K562 (cell line): ENCODE results near the gene ACAT2. TPM values are rescaled to one million over a fixed set of nuclear protein-coding genes. Genes with fewer than 3 reads are reported as not detected.

Source experiments
- ATAC-seq: fragments of 200-7000 bp; cut with Tn5 transposase; 3 replicates; pipeline ENCODE4 v1.9.1; 2020; ENCODE audit warnings: moderate library complexity
- BruUV-seq: library from RNA; stranded (reverse); fragments of 400-500 nt; replicated peaks from 2 replicates; lab custom pipeline; 2021; lab: Mats Ljungman, UMichigan
- CTCF ChIA-PET: fragments of 300-600 bp; formaldehyde crosslinking; extraction: SDS; loops from one replicate; lab custom pipeline; 2021; ENCODE audit warnings: low intra/inter-chr PET ratio; lab: Yijun Ruan, JAX
- POLR2A ChIA-PET: fragments of 300-600, 350-650 bp; sonication (Branson Sonifier 250); formaldehyde crosslinking; extraction: SDS; loops from one replicate; lab custom pipeline; 2021; ENCODE audit warnings: antibody characterized with exemption, inconsistent platforms; lab: Yijun Ruan, JAX
- DNase-seq, 4 experiments: peaks; one replicate each; pipeline versions ENCODE4 v3.0.0 to v3.0.0-alpha.2; 2011 to 2018; ENCODE audit warnings: low spot score in 3 of 4, mixed read lengths in 3 of 4; ENCODE audit errors: extremely low read depth in 1 of 4
- FAIRE-seq: peaks from 2 replicates; lab custom pipeline; 2011; peaks lifted over from hg19 to GRCh38; lab: Jason Lieb, UNC
- H2AFZ ChIP-seq: 2 replicates; pipeline ENCODE4 v1.6.0; 2011; ENCODE audit warnings: low read depth, low read length, control low read depth, inconsistent platforms
- H3K27ac ChIP-seq: fragments of 200-600 bp; 3 replicates; pipeline ENCODE4 v1.8.0; 2011; ENCODE audit warnings: low read depth, mild to moderate bottlenecking, control low read depth, inconsistent platforms, low read length, moderate library complexity, mixed read lengths; ENCODE audit errors: extremely low read depth
- H3K27me3 ChIP-seq, 2 experiments: fragments of 300-600 bp in 1 of 2; 2 replicates in 1 of 2; 3 replicates in 1 of 2; pipeline versions ENCODE4 v1.6.0 to v1.8.0; 2011; ENCODE audit warnings: inconsistent platforms in 2 of 2, low read length in 2 of 2, mild to moderate bottlenecking in 1 of 2, mixed read lengths in 1 of 2, moderate library complexity in 1 of 2; ENCODE audit not compliant: control insufficient read depth in 2 of 2, insufficient read depth in 2 of 2
- H3K36me3 ChIP-seq: fragments of 300-600 bp; 3 replicates; pipeline ENCODE4 v1.8.0; 2011; ENCODE audit warnings: mild to moderate bottlenecking, low read length, inconsistent platforms; ENCODE audit not compliant: control insufficient read depth, insufficient read depth
- H3K4me1 ChIP-seq, 2 experiments: fragments of 200-600 bp in 1 of 2; replicated peaks in 1 of 2; 2 replicates in 1 of 2; 3 replicates in 1 of 2; pipeline versions ENCODE4 v1.5.1 to v1.8.0; 2011; ENCODE audit warnings: inconsistent platforms in 2 of 2, low read length in 2 of 2, mild to moderate bottlenecking in 1 of 2, mixed read lengths in 1 of 2, moderate library complexity in 1 of 2; ENCODE audit not compliant: control insufficient read depth in 2 of 2, insufficient read depth in 2 of 2
- H3K4me2 ChIP-seq: 2 replicates; pipeline ENCODE4 v1.6.1; 2011; ENCODE audit warnings: low read length, control low read depth, inconsistent platforms, mixed read lengths; ENCODE audit not compliant: insufficient read depth
- H3K4me3 ChIP-seq: fragments of 200-600 bp; sonication (generic), shearing (Covaris generic); 2 replicates; pipeline ENCODE4 v1.5.1; 2016; ENCODE audit warnings: control low read depth, inconsistent platforms
- H3K79me2 ChIP-seq: fragments of 200-600 bp; 3 replicates; pipeline ENCODE4 v1.8.0; 2011; ENCODE audit warnings: low read length, inconsistent platforms; ENCODE audit not compliant: control insufficient read depth, insufficient read depth
- H3K9ac ChIP-seq, 2 experiments: 2 replicates each; pipeline versions ENCODE4 v1.6.0 to v1.6.1; 2011; ENCODE audit warnings: low read depth in 2 of 2, low read length in 2 of 2, control low read depth in 1 of 2, inconsistent platforms in 1 of 2, mild to moderate bottlenecking in 1 of 2, mixed read lengths in 1 of 2; ENCODE audit not compliant: insufficient read depth in 1 of 2
- H3K9me1 ChIP-seq: one replicate; pipeline ENCODE4 v1.6.0; 2011; ENCODE audit warnings: inconsistent platforms, mild to moderate bottlenecking, low read length, moderate library complexity; ENCODE audit not compliant: control insufficient read depth, insufficient read depth
- H3K9me3 ChIP-seq: replicated peaks from 2 replicates; pipeline ENCODE4 v1.5.1; 2011; ENCODE audit warnings: low read depth, low read length, inconsistent platforms; ENCODE audit not compliant: control insufficient read depth, insufficient read depth
- H4K20me1 ChIP-seq: replicated peaks from 2 replicates; pipeline ENCODE4 v1.6.1; 2011; ENCODE audit warnings: low read length, inconsistent platforms, mixed read lengths; ENCODE audit not compliant: control insufficient read depth, insufficient read depth
- AFF4 ChIP-seq: sonication (generic); formaldehyde crosslinking; IDR thresholded peaks from 2 replicates; pipeline ENCODE4 v1.8.0; 2023; ENCODE audit warnings: mild to moderate bottlenecking, missing genetic modification reagents
- CAMTA2 ChIP-seq: fragments of 250-450 bp; sonication (Bioruptor Pico); conservative IDR thresholded peaks from 2 replicates; pipeline ENCODE4 v1.5.1; 2022
- COPS2 ChIP-seq: fragments of 450-650 bp; conservative IDR thresholded peaks from 2 replicates; pipeline ENCODE4 v1.6.1; 2016; ENCODE audit warnings: mild to moderate bottlenecking, moderate library complexity
- HNRNPLL ChIP-seq: fragments of 200-400 bp; formaldehyde crosslinking; IDR thresholded peaks from 2 replicates; pipeline ENCODE4 v1.6.1; 2017; ENCODE audit warnings: low read length, low read depth, mild to moderate bottlenecking; ENCODE audit not compliant: poor library complexity, severe bottlenecking
- TCF3 ChIP-seq: sonication (generic); formaldehyde crosslinking; IDR thresholded peaks from 2 replicates; pipeline ENCODE4 v1.4.0; 2020; ENCODE audit warnings: mild to moderate bottlenecking, missing genetic modification reagents
- ZC3H11A ChIP-seq: IDR thresholded peaks from 2 replicates; pipeline ENCODE4 v1.6.1; 2012; ENCODE audit warnings: low read depth, low read length, improper control_type of control experiment
- ZNF347 ChIP-seq: fragments of 450-650 bp; formaldehyde crosslinking; IDR thresholded peaks from 2 replicates; pipeline ENCODE4 v1.4.0; 2020; ENCODE audit warnings: low read depth, mild to moderate bottlenecking, moderate library complexity
- ZNF668 ChIP-seq: fragments of 250-450 bp; sonication (Bioruptor Pico); IDR thresholded peaks from 2 replicates; pipeline ENCODE4 v1.8.0; 2022; ENCODE audit warnings: mild to moderate bottlenecking, inconsistent platforms
- WGBS: fragments of 100-300 bp; shearing (Covaris generic); methylation state at CpG from one replicate; pipeline ENCODE4 v1.1.6; 2016; ENCODE audit warnings: low coverage, mixed read lengths; ENCODE audit not compliant: insufficient coverage; ENCODE audit errors: missing lambda C conversion rate; 5-methylcytosine and 5-hydroxymethylcytosine counted together
- in situ Hi-C: fragments of 300-500 bp; cut with MboI; formaldehyde crosslinking; loops from 4 replicates; pipeline ENCODE4 v1.15.0; 2018; ENCODE audit warnings: inconsistent platforms, mixed read lengths
- intact Hi-C: fragments of 100-400 bp; cut with micrococcal nuclease; formaldehyde crosslinking; loops from 2 replicates; pipeline ENCODE4 v1.14.2; 2022
- polyA plus RNA-seq, 8 experiments: library from polyadenylated mRNA; depleted of rRNA in 4 of 8; stranded (reverse) in 5 of 8; unstranded in 3 of 8; fragments of >200 nt; fragmentation: Nextera tagmentation in 2 of 8; fragmentation: Illumina TruSeq in 1 of 8; extraction: Ambion mirVana in 2 of 8; extraction: Trizol in 1 of 8; gene quantifications; 2 replicates each; pipeline versions ENCODE4 v1.2.1 to v1.2.3, GENCODE V29; 2011 to 2014; ENCODE audit warnings: inconsistent platforms in 1 of 8, missing spikeins in 1 of 8
- total RNA-seq, 7 experiments: library from RNA; depleted of rRNA in 6 of 7; stranded (reverse); fragments of >200 nt in 6 of 7; fragmentation: Illumina TruSeq in 2 of 7; extraction: Trizol in 2 of 7; gene quantifications; 2 replicates each; pipeline versions ENCODE4 v1.2.1 to v1.2.3, GENCODE V29; 2011 to 2021; ENCODE audit warnings: low replicate concordance in 1 of 7
- TF ChIP-seq, protein P1 (sequence below): fragments of 250-450 bp; sonication (Bioruptor Pico); IDR thresholded peaks from 2 replicates; pipeline ENCODE4 v1.9.0; 2021; ENCODE audit warnings: mild to moderate bottlenecking, inconsistent platforms

The ACAT2 gene
- total and polyA plus RNA-seq, 9 of the 15 experiments (the other 6 are each of a cell fraction or from before 2014, with no cell fraction given): 63.0 to 309 (median 144) TPM

DNA sequence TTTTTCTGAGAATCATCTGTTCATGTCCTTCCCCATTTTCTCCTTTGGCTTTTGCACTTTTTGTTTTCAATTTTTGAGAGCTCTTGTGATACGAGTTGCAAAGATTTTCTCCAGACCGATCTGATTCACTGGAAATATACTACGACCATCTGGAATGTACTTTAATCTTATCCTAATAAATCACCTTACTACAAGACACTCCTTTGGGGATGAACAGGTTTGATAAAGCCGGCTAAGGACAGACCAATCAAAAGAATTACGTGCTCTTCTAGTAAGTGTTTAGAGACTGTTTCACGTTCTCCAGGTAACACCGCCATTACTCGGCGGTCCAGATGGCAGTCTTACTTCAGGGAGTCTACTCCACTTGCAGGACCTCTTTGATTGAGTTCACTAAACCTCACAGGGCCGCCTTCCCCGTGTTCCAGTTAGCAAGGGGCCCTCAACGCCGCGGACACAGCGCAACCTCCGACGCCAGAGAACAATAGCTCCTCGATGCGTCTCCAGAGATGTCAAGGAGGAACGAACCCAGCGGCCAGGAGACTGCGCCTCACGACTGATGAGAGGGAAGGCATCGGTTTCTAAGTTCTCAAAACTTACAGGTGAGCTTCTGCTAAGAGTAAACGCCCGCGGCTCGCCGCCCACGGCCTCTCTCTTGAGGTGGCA lies 35.5 kb upstream of the ACAT2 start (continued):
- TF ChIP-seq ZNF668 (CRISPR knock-in tag) (peak; percentile 90; the same call in 1 of the 2 replicates), HNRNPLL (peak; percentile 63)

GRCh38 chr6:159726918-159727716 lies 34.7 kb upstream of the ACAT2 start, which contains the start of gene WTAP:
Gene WTAP, plus strand, starts transcription at chr6:159727506. Its CDS starts 8,760 bp downstream, at chr6:159736266.
- Histone ChIP-seq H3K36me3 (peaks cover 36% of the 10 kb centered on the region), H3K79me2 (peaks cover 95% of the 10 kb centered on the region), H3K27ac (peak within 1 kb of the TSS; percentile 98), H4K20me1 (peaks cover 22% of the 10 kb centered on the region; the same call in 1 of the 2 replicates), H3K4me1 (peaks cover 6 to 10% of the 10 kb centered on the region in 2 experiments; a peak in 4 of 5 replicates), H3K9me3 (peaks cover 5% of the 10 kb centered on the region; the same call in 1 of the 2 replicates), H3K4me2 (peak within 1 kb of the TSS; percentile 90), H3K27me3 (no peaks in the 10 kb centered on the region), H3K4me3 (peak within 1 kb of the TSS; percentile 88), H3K9me1 (no peaks in the 10 kb centered on the region), H2AFZ (peak within 1 kb of the TSS; percentile 98), H3K9ac (peak within 1 kb of the TSS; percentile 97 to 99)
- FAIRE-seq (peak; percentile 84), DNase-seq (peak; percentile 94 to 99 (median 95)), ATAC-seq (peak; percentile 89)
- BruUV-seq: no TSS peak
- in situ Hi-C loops: no loop called here
- intact Hi-C loops: loop anchor here (1.0 to 10.0 kb wide), 4 partner anchors 34 to 248 kb away; partner anchors contain the start of genes ACAT2, MRPL18 and SOD2
- CTCF ChIA-PET: no interaction called here
- WGBS: under 1% methylated on average over 69 of the region's 93 CpGs
- POLR2A ChIA-PET: interaction anchor here (0.6 to 3.6 kb wide), 27 partner anchors 8 to 908 kb away, joined by 3 to 19 read pairs (median 4); partner anchors contain the start of genes ACAT2, EZR, MRPL18 and SOD2
- TF ChIP-seq CAMTA2 (CRISPR knock-in tag) (no peak), TCF3 (CRISPR knock-in tag) (peak; percentile 63; the same call in 1 of the 2 replicates), ZNF347 (CRISPR knock-in tag) (no peak), COPS2 (no peak), AFF4 (CRISPR knock-in tag) (peak; percentile 96), ZC3H11A (peak; percentile 11; the same call in 1 of the 2 replicates)
- TF ChIP-seq, protein P1, sequence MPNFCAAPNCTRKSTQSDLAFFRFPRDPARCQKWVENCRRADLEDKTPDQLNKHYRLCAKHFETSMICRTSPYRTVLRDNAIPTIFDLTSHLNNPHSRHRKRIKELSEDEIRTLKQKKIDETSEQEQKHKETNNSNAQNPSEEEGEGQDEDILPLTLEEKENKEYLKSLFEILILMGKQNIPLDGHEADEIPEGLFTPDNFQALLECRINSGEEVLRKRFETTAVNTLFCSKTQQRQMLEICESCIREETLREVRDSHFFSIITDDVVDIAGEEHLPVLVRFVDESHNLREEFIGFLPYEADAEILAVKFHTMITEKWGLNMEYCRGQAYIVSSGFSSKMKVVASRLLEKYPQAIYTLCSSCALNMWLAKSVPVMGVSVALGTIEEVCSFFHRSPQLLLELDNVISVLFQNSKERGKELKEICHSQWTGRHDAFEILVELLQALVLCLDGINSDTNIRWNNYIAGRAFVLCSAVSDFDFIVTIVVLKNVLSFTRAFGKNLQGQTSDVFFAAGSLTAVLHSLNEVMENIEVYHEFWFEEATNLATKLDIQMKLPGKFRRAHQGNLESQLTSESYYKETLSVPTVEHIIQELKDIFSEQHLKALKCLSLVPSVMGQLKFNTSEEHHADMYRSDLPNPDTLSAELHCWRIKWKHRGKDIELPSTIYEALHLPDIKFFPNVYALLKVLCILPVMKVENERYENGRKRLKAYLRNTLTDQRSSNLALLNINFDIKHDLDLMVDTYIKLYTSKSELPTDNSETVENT: peak; percentile 85; the same call in 1 of the 2 replicates
